IPS-NIHi7 (cell line): Measurements from ENCODE around the gene SPATA25.

Experiments
- DNase-seq: peaks from one replicate; pipeline ENCODE4 v3.0.0; 2012; ENCODE audit warnings: mixed read lengths; ENCODE audit errors: extremely low spot score

Gene SPATA25

GRCh38 chr20:45866454-45866853, 21.0 kb downstream of the SPATA25 start:
- DNase-seq = no peak

GRCh38 chr20:45863543-45864470, 23.6 kb downstream of the SPATA25 start:
- DNase-seq = no peak

GRCh38 chr20:45861221-45862075, 26.0 kb downstream of the SPATA25 start:
- DNase-seq = no peak

GRCh38 chr20:45860560-45861220, 26.7 kb downstream of the SPATA25 start:
- DNase-seq = no peak

GRCh38 chr20:45859916-45860315, 27.5 kb downstream of the SPATA25 start:
- no peak for DNase-seq

GRCh38 chr20:45857882-45858216, 29.6 kb downstream of the SPATA25 start:
- peak; percentile 80 for DNase-seq

- DNase-seq = peak; percentile 99
Observed at GRCh38 chr20:45857114-45857881, 30.1 kb downstream of the SPATA25 start, which contains the start of the genes ACOT8 and ZSWIM3. Gene ACOT8, minus strand, starts transcription at chr20:45857392. Its CDS starts 77 bp downstream, at chr20:45857315. Gene ZSWIM3, plus strand, starts transcription at chr20:45857614. Its CDS starts 212 bp downstream, at chr20:45857826.

GRCh38 chr20:45853484-45853883, 33.9 kb downstream of the SPATA25 start:
- DNase-seq = peak; percentile 48

GRCh38 chr20:45852326-45852725, 35.1 kb downstream of the SPATA25 start:
- no peak for DNase-seq

- DNase-seq = no peak
Observed at GRCh38 chr20:45851501-45851900, 35.9 kb downstream of the SPATA25 start.

GRCh38 chr20:45850926-45851325, 36.5 kb downstream of the SPATA25 start:
- no peak for DNase-seq

- DNase-seq = no peak
Observed at GRCh38 chr20:45850238-45850637, 37.2 kb downstream of the SPATA25 start.

- DNase-seq = no peak
Observed at GRCh38 chr20:45848969-45849582, 38.3 kb downstream of the SPATA25 start.

GRCh38 chr20:45848421-45848820, 39.0 kb downstream of the SPATA25 start:
- no peak for DNase-seq

- no peak for DNase-seq
Observed at GRCh38 chr20:45845452-45845851, 42.0 kb downstream of the SPATA25 start.

- DNase-seq = no peak
Observed at GRCh38 chr20:45843506-45843905, 43.9 kb downstream of the SPATA25 start.

GRCh38 chr20:45842169-45842812, 45.1 kb downstream of the SPATA25 start:
- DNase-seq = no peak

- DNase-seq = no peak
Observed at GRCh38 chr20:45841407-45842129, 45.9 kb downstream of the SPATA25 start.

- DNase-seq = no peak
Observed at GRCh38 chr20:45840700-45841198, 46.7 kb downstream of the SPATA25 start.
